HG03045 (cell line): ENCODE results near the gene SCTR.

Experiments used
- ATAC-seq: cut with Tn5 transposase; IDR thresholded peaks from one replicate; pipeline ENCODE4 v1.9.1; 2021; ENCODE audit warnings: mild to moderate bottlenecking, moderate library complexity; ENCODE audit not compliant: unreplicated experiment

SCTR gene

GRCh38 chr2:119431976-119432850 is 92.1 kb downstream of the SCTR start:
- no peak for ATAC-seq

- ATAC-seq: peak; percentile 67
Observed at GRCh38 chr2:119431155-119431975, 92.9 kb downstream of the SCTR start, which contains the start of gene TMEM37. TSS of gene TMEM37 (plus strand) at chr2:119431854. CDS start at chr2:119431904, 50 bp downstream.

- no peak for ATAC-seq
Observed at GRCh38 chr2:119430023-119430498, 94.2 kb downstream of the SCTR start.

GRCh38 chr2:119429225-119429981 is 94.9 kb downstream of the SCTR start:
- ATAC-seq: no peak

- no peak for ATAC-seq
Observed at GRCh38 chr2:119428488-119429224, 95.6 kb downstream of the SCTR start.

GRCh38 chr2:119427756-119428155 is 96.5 kb downstream of the SCTR start:
- no peak for ATAC-seq

- no peak for ATAC-seq
Observed at GRCh38 chr2:119426801-119427395, 97.4 kb downstream of the SCTR start.

- ATAC-seq: no peak
Observed at GRCh38 chr2:119426396-119426675, 97.9 kb downstream of the SCTR start.

GRCh38 chr2:119425620-119426395 is 98.5 kb downstream of the SCTR start:
- no peak for ATAC-seq

GRCh38 chr2:119425119-119425405 is 99.2 kb downstream of the SCTR start:
- no peak for ATAC-seq

GRCh38 chr2:119424284-119425118 is 99.8 kb downstream of the SCTR start:
- no peak for ATAC-seq

GRCh38 chr2:119423811-119424210 is 100.5 kb downstream of the SCTR start:
- ATAC-seq: no peak

- ATAC-seq: no peak
Observed at GRCh38 chr2:119423108-119423444, 101.2 kb downstream of the SCTR start.

GRCh38 chr2:119422360-119423107 is 101.7 kb downstream of the SCTR start:
- no peak for ATAC-seq

GRCh38 chr2:119421741-119422140 is 102.5 kb downstream of the SCTR start:
- no peak for ATAC-seq

GRCh38 chr2:119421304-119421703 is 103.0 kb downstream of the SCTR start:
- no peak for ATAC-seq

- ATAC-seq: no peak
Observed at GRCh38 chr2:119419803-119420508, 104.3 kb downstream of the SCTR start.
